Astrocyte (in vitro differentiated cells and primary cell): ENCODE results near the gene PNPLA3. TPM values are rescaled to one million over a fixed set of nuclear protein-coding genes. Genes with fewer than 3 reads are reported as not detected.

ENCODE experiments used
- DNase-seq: peaks from one replicate; pipeline ENCODE4 v3.0.0-alpha.2; 2010; ENCODE audit warnings: low read depth
- FAIRE-seq: peaks from 2 replicates; lab custom pipeline; 2011; peaks lifted over from hg19 to GRCh38; lab: Jason Lieb, UNC
- H2AFZ ChIP-seq: 2 replicates; pipeline ENCODE4 v1.6.0; 2012; ENCODE audit warnings: low read depth, low read length, inconsistent platforms
- H3K27ac ChIP-seq: 2 replicates; pipeline ENCODE4 v1.5.1; 2011; ENCODE audit warnings: low read depth, low read length, inconsistent platforms
- H3K27me3 ChIP-seq: 2 replicates; pipeline ENCODE4 v1.6.0; 2011; ENCODE audit warnings: low read length, inconsistent platforms; ENCODE audit not compliant: insufficient read depth
- H3K36me3 ChIP-seq: 2 replicates; pipeline ENCODE4 v1.5.1; 2011; ENCODE audit warnings: low read length, inconsistent platforms; ENCODE audit not compliant: insufficient read depth
- H3K4me1 ChIP-seq: 2 replicates; pipeline ENCODE4 v1.5.1; 2011; ENCODE audit warnings: low read length, inconsistent platforms; ENCODE audit not compliant: insufficient read depth
- H3K4me2 ChIP-seq: 2 replicates; pipeline ENCODE4 v1.6.0; 2012; ENCODE audit warnings: low read length, inconsistent platforms
- H3K4me3 ChIP-seq: 2 replicates; pipeline ENCODE4 v1.5.1; 2011; ENCODE audit warnings: low read depth, mild to moderate bottlenecking, low read length, inconsistent platforms; ENCODE audit not compliant: insufficient read depth
- H3K79me2 ChIP-seq: 2 replicates; pipeline ENCODE4 v1.6.0; 2012; ENCODE audit warnings: mild to moderate bottlenecking, low read length, inconsistent platforms; ENCODE audit not compliant: insufficient read depth
- H3K9ac ChIP-seq: 2 replicates; pipeline ENCODE4 v1.6.0; 2012; ENCODE audit warnings: mild to moderate bottlenecking, low read length, inconsistent platforms
- H3K9me3 ChIP-seq: 2 replicates; pipeline ENCODE4 v1.5.1; 2012; ENCODE audit warnings: low read depth, mild to moderate bottlenecking, low read length, inconsistent platforms; ENCODE audit not compliant: insufficient read depth
- H4K20me1 ChIP-seq: 2 replicates; pipeline ENCODE4 v1.6.0; 2012; ENCODE audit warnings: low read length, inconsistent platforms; ENCODE audit not compliant: insufficient read depth
- H3K27ac Mint-ChIP-seq: one replicate; pipeline ENCODE4 v1.8.0; 2021; ENCODE audit warnings: mild to moderate bottlenecking, mixed read lengths; ENCODE audit not compliant: unreplicated experiment
- H3K27me3 Mint-ChIP-seq: one replicate; pipeline ENCODE4 v1.8.0; 2021; ENCODE audit warnings: low read depth, mixed read lengths; ENCODE audit not compliant: unreplicated experiment
- H3K36me3 Mint-ChIP-seq: one replicate; pipeline ENCODE4 v1.8.0; 2021; ENCODE audit warnings: low read depth, mixed read lengths; ENCODE audit not compliant: unreplicated experiment
- H3K4me1 Mint-ChIP-seq: one replicate; pipeline ENCODE4 v1.8.0; 2021; ENCODE audit warnings: low read depth, mixed read lengths; ENCODE audit not compliant: unreplicated experiment
- H3K4me3 Mint-ChIP-seq: one replicate; pipeline ENCODE4 v1.8.0; 2021; ENCODE audit warnings: mild to moderate bottlenecking, moderate library complexity, mixed read lengths; ENCODE audit not compliant: unreplicated experiment
- H3K9me3 Mint-ChIP-seq: one replicate; pipeline ENCODE4 v1.8.0; 2021; ENCODE audit warnings: mild to moderate bottlenecking, mixed read lengths; ENCODE audit not compliant: unreplicated experiment
- CTCF ChIP-seq: IDR thresholded peaks from 2 replicates; pipeline ENCODE4 v1.5.1; 2011; ENCODE audit warnings: low read depth, mild to moderate bottlenecking, inconsistent platforms, low read length, moderate library complexity; ENCODE audit not compliant: insufficient read depth
- EZH2 ChIP-seq: IDR thresholded peaks from 2 replicates; pipeline ENCODE4 v1.6.1; 2012; ENCODE audit warnings: mild to moderate bottlenecking, low read length, inconsistent platforms; ENCODE audit not compliant: insufficient read depth
- total RNA-seq: library from RNA; stranded (reverse); gene quantifications from 2 replicates; pipeline ENCODE4 v1.2.1, GENCODE V29; 2021

The PNPLA3 gene
- total RNA-seq, 1 donor from 2014 or later, result 10.8 TPM

- Histone ChIP-seq H3K4me1 (peaks cover 8% of the 10 kb centered on the region), H3K4me3 (no peak overlapping the region), H3K79me2 (no peaks in the 10 kb centered on the region), H2AFZ (no peak overlapping the region), H4K20me1 (no peaks in the 10 kb centered on the region), H3K9ac (no peak overlapping the region), H3K27ac (no peak overlapping the region), H3K9me3 (no peaks in the 10 kb centered on the region), H3K36me3 (no peaks in the 10 kb centered on the region), H3K27me3 (peaks cover 39% of the 10 kb centered on the region), H3K4me2 (no peak overlapping the region)
- no peaks in the 10 kb centered on the region for H3K36me3 Mint-ChIP-seq
- TF ChIP-seq CTCF (no peak), EZH2 (no peak)
- no peak overlapping the region for H3K27ac Mint-ChIP-seq
- no peak for DNase-seq
- FAIRE-seq, result no peak
- H3K4me1 Mint-ChIP-seq, result no peaks in the 10 kb centered on the region
- peaks cover 3% of the 10 kb centered on the region for H3K9me3 Mint-ChIP-seq
- H3K27me3 Mint-ChIP-seq, result peaks cover 63% of the 10 kb centered on the region
- no peak overlapping the region for H3K4me3 Mint-ChIP-seq
These were observed 34.3 kb upstream of the PNPLA3 start for GRCh38 chr22:43889201-43889859.

GRCh38 chr22:43889860-43890253 is 33.7 kb upstream of the PNPLA3 start:
- no peak for FAIRE-seq

More at GRCh38 chr22:43889860-43890253, 33.7 kb upstream of the PNPLA3 start:
- Histone ChIP-seq H3K4me1 (peaks cover 8% of the 10 kb centered on the region), H2AFZ (no peak overlapping the region), H3K9ac (no peak overlapping the region), H3K4me3 (no peak overlapping the region), H3K27me3 (peaks cover 39% of the 10 kb centered on the region), H3K4me2 (no peak overlapping the region), H3K27ac (no peak overlapping the region), H3K79me2 (no peaks in the 10 kb centered on the region), H4K20me1 (no peaks in the 10 kb centered on the region), H3K36me3 (no peaks in the 10 kb centered on the region), H3K9me3 (no peaks in the 10 kb centered on the region)
- Mint-ChIP-seq H3K9me3 (peaks cover 3% of the 10 kb centered on the region), H3K4me3 (no peak overlapping the region), H3K36me3 (no peaks in the 10 kb centered on the region), H3K4me1 (no peaks in the 10 kb centered on the region), H3K27me3 (peaks cover 65% of the 10 kb centered on the region), H3K27ac (no peak overlapping the region)
- DNase-seq, result no peak
- TF ChIP-seq CTCF (no peak), EZH2 (no peak)
